H9 (cell line): Measurements from ENCODE around the gene SLC9B1. TPM values are rescaled to one million over a fixed set of nuclear protein-coding genes. Genes with fewer than 3 reads are reported as not detected.

Source experiments
- DNase-seq: peaks from one replicate; pipeline ENCODE4 v3.0.0-alpha.2; 2017
- H2AFZ ChIP-seq: one replicate; pipeline ENCODE4 v1.6.1; 2013; ENCODE audit warnings: mild to moderate bottlenecking, low read length, control low read depth, moderate library complexity
- H2AK5ac ChIP-seq: 2 replicates; pipeline ENCODE4 v1.6.1; 2013; ENCODE audit warnings: low read length, control low read depth, mixed read lengths; ENCODE audit not compliant: insufficient read length
- H2BK120ac ChIP-seq: one replicate; pipeline ENCODE4 v1.6.1; 2013; ENCODE audit warnings: low read depth, mild to moderate bottlenecking, low read length, control low read depth, inconsistent platforms; ENCODE audit not compliant: poor library complexity, severe bottlenecking
- H2BK12ac ChIP-seq: 2 replicates; pipeline ENCODE4 v1.6.1; 2013; ENCODE audit warnings: low read length, control low read depth, mixed read lengths, low read depth; ENCODE audit not compliant: insufficient read length
- H2BK15ac ChIP-seq: 2 replicates; pipeline ENCODE4 v1.6.1; 2013; ENCODE audit warnings: low read depth, low read length, control low read depth
- H2BK20ac ChIP-seq: one replicate; pipeline ENCODE4 v1.6.1; 2013; ENCODE audit warnings: low read depth, mild to moderate bottlenecking, low read length, control low read depth, inconsistent platforms; ENCODE audit not compliant: poor library complexity, severe bottlenecking
- H2BK5ac ChIP-seq: 2 replicates; pipeline ENCODE4 v1.6.1; 2013; ENCODE audit warnings: low read length, control low read depth, mixed read lengths; ENCODE audit not compliant: insufficient read length
- H3K14ac ChIP-seq: 2 replicates; pipeline ENCODE4 v1.6.1; 2013; ENCODE audit warnings: low read length, control low read depth; ENCODE audit not compliant: insufficient read depth
- H3K18ac ChIP-seq: 2 replicates; pipeline ENCODE4 v1.6.1; 2013; ENCODE audit warnings: low read depth, mild to moderate bottlenecking, mixed read lengths, low read length, control low read depth; ENCODE audit not compliant: insufficient read length
- H3K23ac ChIP-seq: 2 replicates; pipeline ENCODE4 v1.6.1; 2013; ENCODE audit warnings: low read length, control low read depth, mixed read lengths, low read depth; ENCODE audit not compliant: insufficient read length
- H3K23me2 ChIP-seq: 2 replicates; pipeline ENCODE4 v1.6.1; 2013; ENCODE audit warnings: low read depth, mild to moderate bottlenecking, mixed read lengths, low read length, control low read depth; ENCODE audit not compliant: insufficient read length, poor library complexity, severe bottlenecking
- H3K27ac ChIP-seq: 2 replicates; pipeline ENCODE4 v1.5.1; 2013; ENCODE audit warnings: low read length, control low read depth, mixed read lengths, low read depth; ENCODE audit not compliant: insufficient read length
- H3K27me3 ChIP-seq: 2 replicates; pipeline ENCODE4 v1.6.1; 2013; ENCODE audit warnings: low read length, control low read depth, inconsistent platforms; ENCODE audit not compliant: insufficient read depth
- H3K4ac ChIP-seq: 2 replicates; pipeline ENCODE4 v1.6.1; 2013; ENCODE audit warnings: low read depth, mild to moderate bottlenecking, control low read depth, inconsistent platforms, low read length, moderate library complexity
- H3K4me1 ChIP-seq: 2 replicates; pipeline ENCODE4 v1.6.1; 2013; ENCODE audit warnings: low read length, control low read depth, inconsistent platforms; ENCODE audit not compliant: insufficient read depth
- H3K4me2 ChIP-seq: 2 replicates; pipeline ENCODE4 v1.6.1; 2013; ENCODE audit warnings: low read length, control low read depth, mixed read lengths; ENCODE audit not compliant: insufficient read length, insufficient read depth
- H3K56ac ChIP-seq: 2 replicates; pipeline ENCODE4 v1.6.1; 2013; ENCODE audit warnings: low read depth, mild to moderate bottlenecking, mixed read lengths, low read length, control low read depth; ENCODE audit not compliant: insufficient read length
- H3K79me1 ChIP-seq: 2 replicates; pipeline ENCODE4 v1.6.1; 2013; ENCODE audit warnings: low read depth, mild to moderate bottlenecking, moderate library complexity, low read length, control low read depth, inconsistent platforms; ENCODE audit not compliant: insufficient read depth, poor library complexity, severe bottlenecking
- H3K79me2 ChIP-seq: 2 replicates; pipeline ENCODE4 v1.6.1; 2013; ENCODE audit warnings: low read length, control low read depth, inconsistent platforms; ENCODE audit not compliant: insufficient read depth
- H3K9ac ChIP-seq: 2 replicates; pipeline ENCODE4 v1.6.1; 2013; ENCODE audit warnings: low read length, control low read depth, mixed read lengths; ENCODE audit not compliant: insufficient read length; ENCODE audit errors: extremely low read depth
- H3K9me3 ChIP-seq: one replicate; pipeline ENCODE4 v1.6.1; 2013; ENCODE audit warnings: low read depth, low read length, inconsistent platforms; ENCODE audit not compliant: control insufficient read depth
- H3T11ph ChIP-seq: one replicate; pipeline ENCODE4 v1.6.1; 2013; ENCODE audit warnings: mild to moderate bottlenecking, low read length, control low read depth, inconsistent platforms
- H4K20me1 ChIP-seq: one replicate; pipeline ENCODE4 v1.6.1; 2013; ENCODE audit not compliant: control insufficient read depth, insufficient read length, insufficient read depth
- H4K5ac ChIP-seq: 2 replicates; pipeline ENCODE4 v1.6.1; 2013; ENCODE audit warnings: low read depth, mild to moderate bottlenecking, mixed read lengths, low read length, control low read depth; ENCODE audit not compliant: insufficient read length
- H4K8ac ChIP-seq: replicated peaks from 2 replicates; pipeline ENCODE4 v1.6.1; 2013; ENCODE audit warnings: low read length, control low read depth, mixed read lengths, low read depth; ENCODE audit not compliant: insufficient read length
- H4K91ac ChIP-seq: 2 replicates; pipeline ENCODE4 v1.6.1; 2013; ENCODE audit warnings: low read depth, mild to moderate bottlenecking, moderate library complexity, mixed read lengths, low read length, control low read depth; ENCODE audit not compliant: insufficient read length
- H3K27ac Mint-ChIP-seq, 3 experiments: 2 replicates in 2 of 3; 3 replicates in 1 of 3; pipeline ENCODE4 v1.8.0; 2020 to 2021; ENCODE audit warnings: mixed read lengths in 3 of 3, mild to moderate bottlenecking in 1 of 3, moderate library complexity in 1 of 3
- H3K27me3 Mint-ChIP-seq: 2 replicates; pipeline ENCODE4 v1.8.0; 2021; ENCODE audit warnings: low read depth, mild to moderate bottlenecking, moderate library complexity, mixed read lengths
- H3K36me3 Mint-ChIP-seq, 3 experiments: 2 replicates in 2 of 3; 3 replicates in 1 of 3; pipeline ENCODE4 v1.8.0; 2020 to 2021; ENCODE audit warnings: low read depth in 3 of 3, mixed read lengths in 3 of 3; ENCODE audit not compliant: insufficient read depth in 1 of 3
- H3K4me1 Mint-ChIP-seq, 2 experiments: 2 replicates each; pipeline ENCODE4 v1.8.0; 2020; ENCODE audit warnings: mixed read lengths in 2 of 2
- H3K4me3 Mint-ChIP-seq, 2 experiments: 2 replicates in 1 of 2; 3 replicates in 1 of 2; pipeline ENCODE4 v1.8.0; 2020 to 2021; ENCODE audit warnings: mild to moderate bottlenecking in 2 of 2, mixed read lengths in 2 of 2, moderate library complexity in 1 of 2
- H3K9me3 Mint-ChIP-seq, 2 experiments: 2 replicates in 1 of 2; 3 replicates in 1 of 2; pipeline ENCODE4 v1.8.0; 2020; ENCODE audit warnings: mild to moderate bottlenecking in 2 of 2, mixed read lengths in 2 of 2, moderate library complexity in 1 of 2
- CTCF ChIP-seq: fragments of 200-600 bp; sonication (generic); conservative IDR thresholded peaks from 3 replicates; pipeline ENCODE4 v1.8.0; 2021; ENCODE audit warnings: antibody characterized with exemption, mild to moderate bottlenecking
- WGBS: extraction: QIAGEN DNeasy Blood & Tissue Kit; methylation state at CpG from one replicate; pipeline ENCODE4 v1.1.7; 2013; ENCODE audit warnings: missing lambda C conversion rate, low lambda C conversion rate, mixed read lengths; ENCODE audit not compliant: insufficient read length; ENCODE audit errors: extremely low coverage; 5-methylcytosine and 5-hydroxymethylcytosine counted together
- total RNA-seq: library from RNA; stranded (reverse); gene quantifications from 2 replicates; pipeline ENCODE4 v1.2.1, GENCODE V29; 2021

The SLC9B1 gene
- total RNA-seq, 1 experiment from 2014 or later, result 0.59 TPM

GRCh38 chr4:103052779-103053178 is 33.3 kb upstream of the SLC9B1 start:
- H2BK120ac ChIP-seq, result no peak overlapping the region
- H3K79me1 ChIP-seq, result no peaks in the 10 kb centered on the region
- Mint-ChIP-seq H3K27ac (no peak overlapping the region), H3K9me3 (no peaks in the 10 kb centered on the region; a peak in 1 of 5 replicates), H3K4me1 (no peaks in the 10 kb centered on the region), H3K27me3 (no peaks in the 10 kb centered on the region), H3K4me3 (no peak overlapping the region), H3K36me3 (no peaks in the 10 kb centered on the region; a peak in 1 of 7 replicates)
- no peak overlapping the region for H2BK5ac ChIP-seq
- H2BK15ac ChIP-seq, result no peak overlapping the region
- H4K20me1 ChIP-seq, result no peaks in the 10 kb centered on the region
- no peak overlapping the region for H3K4ac ChIP-seq
- no peak overlapping the region for H3K14ac ChIP-seq
- H3K4me1 ChIP-seq, result no peaks in the 10 kb centered on the region
- no peak for DNase-seq
- no peak overlapping the region for H3K18ac ChIP-seq
- H4K5ac ChIP-seq, result no peak overlapping the region
- no peak overlapping the region for H3K4me2 ChIP-seq
- H3K23ac ChIP-seq, result no peak overlapping the region
- WGBS, result no CpG with 5 or more reads among the region's 3 CpGs
- H4K91ac ChIP-seq, result no peak overlapping the region
- no peaks in the 10 kb centered on the region for H3K9me3 ChIP-seq
- H3T11ph ChIP-seq, result no peak overlapping the region
- no peak overlapping the region for H4K8ac ChIP-seq
- H3K23me2 ChIP-seq, result no peaks in the 10 kb centered on the region
- no peak overlapping the region for H3K56ac ChIP-seq
- no peak overlapping the region for H3K27ac ChIP-seq
- no peak for TF ChIP-seq CTCF
- H3K79me2 ChIP-seq, result no peaks in the 10 kb centered on the region
- no peaks in the 10 kb centered on the region for H3K27me3 ChIP-seq
- no peak overlapping the region for H2AK5ac ChIP-seq
- no peak overlapping the region for H3K9ac ChIP-seq
- no peak overlapping the region for H2AFZ ChIP-seq
- H2BK12ac ChIP-seq, result no peak overlapping the region
- H2BK20ac ChIP-seq, result no peak overlapping the region
